HCT116 (cell line): ENCODE results near the gene MANSC1. TPM values are rescaled to one million over a fixed set of nuclear protein-coding genes. Genes with fewer than 3 reads are reported as not detected.

ENCODE experiments used
- ATAC-seq: fragments of 200-7000 bp; cut with Tn5 transposase; 2 replicates; pipeline ENCODE4 v1.9.1; 2020; ENCODE audit warnings: mild to moderate bottlenecking, moderate library complexity
- BruUV-seq: library from RNA; stranded (reverse); fragments of 400-500 nt; replicated peaks from 2 replicates; lab custom pipeline; 2021; lab: Mats Ljungman, UMichigan
- CTCF ChIA-PET: fragments of 300-600 bp; sonication (Branson Sonifier 250); formaldehyde crosslinking; loops from one replicate; lab custom pipeline; 2021; ENCODE audit warnings: antibody characterized with exemption; lab: Charles Lee
- POLR2A ChIA-PET: fragments of 300-600, 350-600 bp; sonication (Branson Sonifier 250); formaldehyde crosslinking; loops from one replicate; lab custom pipeline; 2021; ENCODE audit warnings: antibody characterized with exemption; lab: Charles Lee
- RAD21 ChIA-PET, 2 experiments: fragments of 300-600 bp; sonication (Branson Sonifier 250); formaldehyde crosslinking; loops; one replicate each; lab custom pipeline; 2023; ENCODE audit warnings: low total read pairs in 2 of 2; ENCODE audit not compliant: uncharacterized antibody in 2 of 2, unreplicated experiment in 2 of 2, low non-redundant PET in 1 of 2; lab: Charles Lee
- DNase-seq: peaks from one replicate; pipeline ENCODE4 v3.0.0-alpha.2; 2010; ENCODE audit warnings: low read depth, low spot score
- H2AFZ ChIP-seq: fragments of 200-600 bp; shearing (Covaris generic), sonication (generic); 2 replicates; pipeline ENCODE4 v1.6.1; 2017; ENCODE audit warnings: low read depth, mixed run types, mixed read lengths, antibody characterized with exemption, low read length; ENCODE audit not compliant: poor library complexity, severe bottlenecking
- H3K27ac ChIP-seq: 2 replicates; pipeline ENCODE4 v1.5.1; 2012; ENCODE audit warnings: low read depth, low read length
- H3K27me3 ChIP-seq: fragments of 200-600 bp; sonication (generic); 2 replicates; pipeline ENCODE4 v1.6.1; 2016; ENCODE audit warnings: mixed run types, low read length, mixed read lengths; ENCODE audit not compliant: insufficient read depth
- H3K36me3 ChIP-seq, 2 experiments: fragments of 200-500 bp in 1 of 2; fragments of 200-600 bp in 1 of 2; sonication (Bioruptor generic) in 1 of 2; sonication (generic) in 1 of 2; 2 replicates each; pipeline versions ENCODE4 v1.5.1 to v1.6.1; 2014 to 2016; ENCODE audit warnings: low read length in 2 of 2, inconsistent platforms in 1 of 2, mixed read lengths in 1 of 2, mixed run types in 1 of 2; ENCODE audit not compliant: insufficient read depth in 2 of 2, control insufficient read depth in 1 of 2
- H3K4me1 ChIP-seq, 2 experiments: fragments of 200-600 bp in 1 of 2; sonication (generic) in 1 of 2; 2 replicates each; pipeline versions ENCODE4 v1.5.1 to v1.6.1; 2012 to 2017; ENCODE audit warnings: low read length in 2 of 2, inconsistent platforms in 1 of 2, mild to moderate bottlenecking in 1 of 2, mixed read lengths in 1 of 2, mixed run types in 1 of 2, moderate library complexity in 1 of 2; ENCODE audit not compliant: insufficient read depth in 2 of 2, control insufficient read depth in 1 of 2
- H3K4me2 ChIP-seq: fragments of 200-600 bp; sonication (generic); 2 replicates; pipeline ENCODE4 v1.6.1; 2017; ENCODE audit warnings: mixed run types, low read length, mixed read lengths
- H3K4me3 ChIP-seq, 2 experiments: fragments of 200-600 bp in 1 of 2; sonication (generic) in 1 of 2; replicated peaks in 1 of 2; 2 replicates each; pipeline ENCODE4 v1.5.1; 2011 to 2016; ENCODE audit warnings: low read length in 2 of 2, control low read depth in 1 of 2, low read depth in 1 of 2, mild to moderate bottlenecking in 1 of 2, mixed read lengths in 1 of 2, mixed run types in 1 of 2
- H3K79me2 ChIP-seq: fragments of 200-600 bp; sonication (generic); 2 replicates; pipeline ENCODE4 v1.6.1; 2017; ENCODE audit warnings: mild to moderate bottlenecking, mixed run types, low read length, moderate library complexity, mixed read lengths; ENCODE audit not compliant: insufficient read depth
- H3K9ac ChIP-seq: fragments of 200-600 bp; sonication (generic); 2 replicates; pipeline ENCODE4 v1.6.1; 2016; ENCODE audit warnings: low read length, mixed read lengths
- H3K9me2 ChIP-seq: fragments of 200-600 bp; sonication (generic), shearing (Covaris generic); 2 replicates; pipeline ENCODE4 v1.6.1; 2017; ENCODE audit warnings: mixed run types, mild to moderate bottlenecking, moderate library complexity; ENCODE audit not compliant: insufficient read depth
- H3K9me3 ChIP-seq, 2 experiments: fragments of 200-500 bp in 1 of 2; fragments of 200-600 bp in 1 of 2; sonication (Bioruptor generic) in 1 of 2; sonication (generic) in 1 of 2; 2 replicates each; pipeline ENCODE4 v1.6.1; 2014 to 2017; ENCODE audit warnings: low read length in 2 of 2, mixed read lengths in 2 of 2, inconsistent platforms in 1 of 2, low read depth in 1 of 2, mild to moderate bottlenecking in 1 of 2, mixed run types in 1 of 2, moderate library complexity in 1 of 2; ENCODE audit not compliant: control insufficient read depth in 1 of 2, insufficient read depth in 1 of 2
- H4K20me1 ChIP-seq: fragments of 200-600 bp; sonication (generic), shearing (Covaris generic); 2 replicates; pipeline ENCODE4 v1.6.1; 2017; ENCODE audit warnings: mixed run types, mild to moderate bottlenecking, moderate library complexity; ENCODE audit not compliant: insufficient read depth
- EGR1 ChIP-seq: IDR thresholded peaks from 2 replicates; pipeline ENCODE4 v1.6.1; 2012; ENCODE audit warnings: low read depth
- FOSL1 ChIP-seq: IDR thresholded peaks from 2 replicates; pipeline ENCODE4 v1.6.1; 2012; ENCODE audit warnings: low read depth
- POLR2A ChIP-seq: IDR thresholded peaks from 2 replicates; pipeline ENCODE4 v1.7.0; 2011; ENCODE audit warnings: borderline replicate concordance; ENCODE audit not compliant: insufficient read depth, insufficient read length; ENCODE audit errors: extremely low read depth
- SP1 ChIP-seq: IDR thresholded peaks from 2 replicates; pipeline ENCODE4 v1.6.1; 2012; ENCODE audit warnings: low read depth
- SRF ChIP-seq: IDR thresholded peaks from 2 replicates; pipeline ENCODE4 v1.6.1; 2012; ENCODE audit warnings: low read depth
- TCF7L2 ChIP-seq: IDR thresholded peaks from 2 replicates; pipeline ENCODE4 v1.7.0; 2011; ENCODE audit warnings: borderline replicate concordance, inconsistent platforms; ENCODE audit not compliant: insufficient read depth, insufficient read length; ENCODE audit errors: extremely low read depth
- ZBTB33 ChIP-seq: IDR thresholded peaks from 2 replicates; pipeline ENCODE4 v1.6.1; 2011; ENCODE audit warnings: mild to moderate bottlenecking, low read length, moderate library complexity; ENCODE audit not compliant: insufficient replicate concordance; ENCODE audit errors: extremely low read depth
- intact Hi-C: fragments of 100-400 bp; cut with micrococcal nuclease; formaldehyde crosslinking; loops from 2 replicates; pipeline ENCODE4 v1.10.0; 2022
- total RNA-seq: library from RNA; stranded (reverse); gene quantifications from one replicate; pipeline ENCODE4 v1.2.1, GENCODE V29; 2021; ENCODE audit not compliant: unreplicated experiment

Gene MANSC1
- total RNA-seq, 1 experiment from 2014 or later: 0.20 TPM

DNA sequence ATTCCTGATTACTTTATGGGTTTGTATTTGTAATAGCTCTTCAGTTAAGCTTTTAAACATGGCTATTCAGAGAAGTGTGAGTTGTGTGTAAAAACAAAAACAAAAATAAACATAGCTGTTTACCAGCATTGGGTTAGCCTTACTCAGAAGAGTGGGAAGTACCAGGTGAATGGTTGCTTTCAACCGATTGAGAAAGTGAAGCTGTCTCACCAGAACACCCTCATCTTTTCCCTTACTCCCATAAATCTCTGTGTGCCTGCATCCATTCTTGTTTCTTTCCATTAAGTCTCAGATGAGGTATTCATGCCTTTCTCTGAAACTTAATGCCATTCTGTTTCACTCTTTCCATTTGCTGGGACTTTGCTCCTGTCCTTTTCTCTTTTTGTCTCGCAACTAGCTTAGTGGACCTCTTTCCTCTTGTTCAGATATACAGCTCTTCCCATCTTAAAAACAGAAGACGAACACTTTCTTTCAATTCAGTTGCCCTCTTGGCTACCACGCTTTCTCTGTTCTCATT lies 17.5 kb upstream of the MANSC1 start:
- H3K27ac ChIP-seq: no peak overlapping the region
- H3K4me3 ChIP-seq: no peak overlapping the region
- ChIA-PET RAD21 (no interaction called here), CTCF (interaction anchor here (1.0 to 1.1 kb wide), 2 partner anchors 10 to 331 kb away, joined by 3 read pairs; no protein-coding TSS in a partner anchor), POLR2A (interaction anchor here (1.0 to 1.1 kb wide), 2 partner anchors 10 to 11 kb away, joined by 3 read pairs; partner anchors contain the start of gene BORCS5)
- ATAC-seq (no peak), DNase-seq (no peak)
- H4K20me1 ChIP-seq: no peaks in the 10 kb centered on the region
- no peaks in the 10 kb centered on the region for H3K9me3 ChIP-seq
- intact Hi-C loops: no loop called here
- H3K9me2 ChIP-seq: no peaks in the 10 kb centered on the region
- no peaks in the 10 kb centered on the region for H3K4me1 ChIP-seq
- TF ChIP-seq POLR2A (no peak), SRF (no peak), EGR1 (no peak), TCF7L2 (no peak), SP1 (no peak), FOSL1 (no peak), ZBTB33 (no peak)
- H3K79me2 ChIP-seq: no peaks in the 10 kb centered on the region
- H3K36me3 ChIP-seq: no peaks in the 10 kb centered on the region
- H3K27me3 ChIP-seq: no peaks in the 10 kb centered on the region
- no peak overlapping the region for H3K9ac ChIP-seq
- H2AFZ ChIP-seq: no peak overlapping the region
- H3K4me2 ChIP-seq: no peak overlapping the region
- no TSS peak for BruUV-seq
